ENCODE data around the gene GVQW3. TPM values are rescaled to one million over a fixed set of nuclear protein-coding genes. Genes with fewer than 3 reads are reported as not detected.

Gene GVQW3
- polyA plus RNA-seq, 4 donors, result 0.82 to 5.4 TPM; not detected in 2

DNA sequence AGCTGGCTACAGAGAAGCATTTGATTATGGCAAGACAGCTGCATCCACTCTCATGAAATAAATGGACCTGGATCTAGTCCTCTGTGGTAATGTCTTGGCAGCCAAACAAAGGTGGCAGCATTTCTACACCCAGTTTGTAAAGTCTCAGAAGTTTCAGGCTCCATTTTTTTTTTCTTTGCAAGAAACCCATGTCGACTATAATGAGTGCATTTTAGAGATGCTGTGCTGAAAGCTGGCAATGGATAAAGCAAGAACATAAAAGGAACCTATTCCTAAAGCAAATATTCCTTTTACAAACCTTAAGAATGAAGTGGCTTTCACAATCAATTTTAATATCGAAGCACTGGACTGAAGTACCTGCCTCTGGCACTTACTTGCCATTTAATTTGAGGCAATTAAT, 33.7 kb upstream of the GVQW3 start:
- peaks cover 0 to 5% (median 3%) of the 10 kb centered on the region in 3 donors for H3K36me3 ChIP-seq (ENCODE audit: control insufficient read depth in 3 of 3, insufficient read depth in 2 of 3, low read depth in 1 of 3, low read length in 3 of 3)
- no peaks in the 10 kb centered on the region for H3K9me3 ChIP-seq (ENCODE audit: control insufficient read depth in 2 of 2, insufficient read depth in 1 of 2, low read depth in 1 of 2, low read length in 1 of 2)
- H3K27ac ChIP-seq (ENCODE audit: low read depth in 1 of 3, low read length in 2 of 3), result no peak overlapping the region
- H3K27me3 ChIP-seq (ENCODE audit: control insufficient read depth in 3 of 3, insufficient read depth in 3 of 3, low read length in 3 of 3), result no peaks in the 10 kb centered on the region
- H3K4me3 ChIP-seq (ENCODE audit: low read depth in 1 of 3, low read length in 3 of 3), result no peak overlapping the region
- peak in 1 of 2 donors; percentile 16 for DNase-seq
- H3K4me1 ChIP-seq (ENCODE audit: control insufficient read depth in 3 of 3, insufficient read depth in 2 of 3, low read depth in 1 of 3, low read length in 2 of 3), result no peaks in the 10 kb centered on the region
- 19 to 49% (median 33%) methylated on average over 2 of the region's 2 CpGs for WGBS, 3 donors
- FAIRE-seq, result no peak

DNA sequence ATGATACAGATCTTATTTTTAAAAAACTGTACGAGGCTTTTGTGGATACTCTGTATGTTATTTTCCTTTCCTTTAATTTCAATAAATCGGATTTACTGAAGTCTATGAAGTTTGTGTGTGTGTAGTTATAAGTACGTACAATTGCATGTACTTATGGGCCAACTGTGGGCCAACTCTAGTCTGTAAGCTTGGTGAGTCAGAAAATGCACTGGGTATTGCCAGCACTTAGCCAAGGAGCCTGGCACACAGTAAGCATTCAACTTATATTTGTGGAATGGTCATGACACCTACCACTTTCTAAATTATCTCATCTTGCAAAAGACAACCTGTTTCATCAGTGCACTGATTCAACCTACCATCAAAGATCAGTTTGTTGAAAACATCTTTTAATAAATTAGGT, 32.8 kb upstream of the GVQW3 start:
- Histone ChIP-seq H3K27me3 (ENCODE audit: control insufficient read depth in 3 of 3, insufficient read depth in 3 of 3, low read length in 3 of 3) (no peaks in the 10 kb centered on the region), H3K4me1 (ENCODE audit: control insufficient read depth in 3 of 3, insufficient read depth in 2 of 3, low read depth in 1 of 3, low read length in 2 of 3) (no peaks in the 10 kb centered on the region), H3K27ac (ENCODE audit: low read depth in 1 of 3, low read length in 2 of 3) (no peak overlapping the region), H3K36me3 (ENCODE audit: control insufficient read depth in 3 of 3, insufficient read depth in 2 of 3, low read depth in 1 of 3, low read length in 3 of 3) (peaks cover 0 to 7% (median 3%) of the 10 kb centered on the region in 3 donors), H3K4me3 (ENCODE audit: low read depth in 1 of 3, low read length in 3 of 3) (no peak overlapping the region), H3K9me3 (ENCODE audit: control insufficient read depth in 2 of 2, insufficient read depth in 1 of 2, low read depth in 1 of 2, low read length in 1 of 2) (no peaks in the 10 kb centered on the region)
- DNase-seq, result no peak
- FAIRE-seq, result no peak
- 84 to 94% (median 93%) methylated on average over 3 of the region's 3 CpGs for WGBS, 3 donors

DNA sequence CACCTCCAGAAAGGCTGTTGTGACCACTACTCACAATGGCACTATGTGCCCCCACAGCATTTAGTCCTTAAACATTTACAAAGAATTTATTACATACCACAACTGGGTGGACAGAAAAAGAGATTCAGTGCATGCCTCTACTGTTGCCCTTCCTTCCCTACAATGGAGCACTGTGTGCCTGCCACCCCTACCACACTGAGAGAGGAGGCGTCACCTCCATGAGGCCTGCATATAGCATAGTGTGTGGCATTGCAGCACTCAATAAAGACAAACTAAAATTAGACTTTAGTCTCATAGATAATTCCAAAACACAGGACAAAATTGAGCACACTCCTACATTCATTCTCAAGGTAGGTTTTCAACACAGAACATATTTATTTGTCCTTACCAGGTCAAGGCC, 26.0 kb upstream of the GVQW3 start:
- no peak for FAIRE-seq
- Histone ChIP-seq H3K4me1 (ENCODE audit: control insufficient read depth in 3 of 3, insufficient read depth in 2 of 3, low read depth in 1 of 3, low read length in 2 of 3) (no peaks in the 10 kb centered on the region), H3K4me3 (ENCODE audit: low read depth in 1 of 3, low read length in 3 of 3) (no peak overlapping the region), H3K27ac (ENCODE audit: low read depth in 1 of 3, low read length in 2 of 3) (no peak overlapping the region), H3K9me3 (ENCODE audit: control insufficient read depth in 2 of 2, insufficient read depth in 1 of 2, low read depth in 1 of 2, low read length in 1 of 2) (peaks cover 0 to 20% of the 10 kb centered on the region in 2 donors), H3K27me3 (ENCODE audit: control insufficient read depth in 3 of 3, insufficient read depth in 3 of 3, low read length in 3 of 3) (no peaks in the 10 kb centered on the region), H3K36me3 (ENCODE audit: control insufficient read depth in 3 of 3, insufficient read depth in 2 of 3, low read depth in 1 of 3, low read length in 3 of 3) (peaks cover 5 to 23% (median 13%) of the 10 kb centered on the region in 3 donors)
- 97 to 100% (median 100%) methylated on average over 1 of the region's 1 CpG for WGBS, 3 donors
- DNase-seq, result no peak

DNA sequence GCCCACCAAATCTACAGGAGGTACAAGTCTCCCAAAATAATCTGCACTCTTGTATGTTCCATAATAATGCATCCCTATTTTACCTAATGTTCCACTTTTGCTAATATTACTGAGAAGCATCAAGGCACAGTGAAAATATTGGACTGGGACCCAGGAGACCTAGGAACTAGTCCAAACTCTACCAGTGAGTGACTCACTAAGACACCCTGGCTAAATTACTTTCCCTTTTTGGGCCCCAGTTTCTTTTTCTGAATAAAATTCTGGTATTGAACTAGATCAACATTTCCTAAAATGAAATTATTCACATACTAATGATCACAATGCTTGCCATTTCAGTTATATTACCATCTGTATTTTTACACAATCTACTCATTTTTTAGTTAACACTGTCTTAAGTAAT, 19.7 kb upstream of the GVQW3 start:
- Histone ChIP-seq H3K4me3 (ENCODE audit: low read depth in 1 of 3, low read length in 3 of 3) (no peak overlapping the region), H3K27ac (ENCODE audit: low read depth in 1 of 3, low read length in 2 of 3) (no peak overlapping the region), H3K9me3 (ENCODE audit: control insufficient read depth in 2 of 2, insufficient read depth in 1 of 2, low read depth in 1 of 2, low read length in 1 of 2) (no peaks in the 10 kb centered on the region), H3K27me3 (ENCODE audit: control insufficient read depth in 3 of 3, insufficient read depth in 3 of 3, low read length in 3 of 3) (no peaks in the 10 kb centered on the region), H3K36me3 (ENCODE audit: control insufficient read depth in 3 of 3, insufficient read depth in 2 of 3, low read depth in 1 of 3, low read length in 3 of 3) (peaks cover 0 to 15% (median 3%) of the 10 kb centered on the region in 3 donors), H3K4me1 (ENCODE audit: control insufficient read depth in 3 of 3, insufficient read depth in 2 of 3, low read depth in 1 of 3, low read length in 2 of 3) (no peaks in the 10 kb centered on the region)
- FAIRE-seq (no peak), DNase-seq (no peak)

DNA sequence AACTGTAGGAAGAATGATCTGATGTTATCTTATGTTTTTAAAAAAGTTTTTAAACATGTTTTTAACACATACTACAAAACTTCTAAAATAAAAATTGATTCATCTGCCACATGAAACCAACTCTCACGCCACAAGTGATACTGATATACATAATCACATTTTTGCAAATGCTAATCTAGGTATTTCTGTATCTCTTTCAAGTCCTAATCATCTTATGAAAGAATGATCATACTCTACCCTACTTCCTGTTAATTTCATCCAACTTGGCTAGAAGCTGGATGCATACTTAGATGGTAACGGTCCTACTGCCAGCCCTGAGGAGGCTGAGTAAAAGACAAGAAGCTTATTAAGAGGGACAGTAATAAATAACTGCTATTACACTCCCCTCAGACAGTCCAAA, 19.3 kb upstream of the GVQW3 start:
- DNase-seq, result no peak
- no peak overlapping the region for H3K27ac ChIP-seq (ENCODE audit: low read depth in 1 of 3, low read length in 2 of 3)
- no peaks in the 10 kb centered on the region for H3K4me1 ChIP-seq (ENCODE audit: control insufficient read depth in 3 of 3, insufficient read depth in 2 of 3, low read depth in 1 of 3, low read length in 2 of 3)
- peaks cover 0 to 15% (median 3%) of the 10 kb centered on the region in 3 donors for H3K36me3 ChIP-seq (ENCODE audit: control insufficient read depth in 3 of 3, insufficient read depth in 2 of 3, low read depth in 1 of 3, low read length in 3 of 3)
- H3K27me3 ChIP-seq (ENCODE audit: control insufficient read depth in 3 of 3, insufficient read depth in 3 of 3, low read length in 3 of 3), result no peaks in the 10 kb centered on the region
- H3K4me3 ChIP-seq (ENCODE audit: low read depth in 1 of 3, low read length in 3 of 3), result no peak overlapping the region
- H3K9me3 ChIP-seq (ENCODE audit: control insufficient read depth in 2 of 2, insufficient read depth in 1 of 2, low read depth in 1 of 2, low read length in 1 of 2), result no peaks in the 10 kb centered on the region
- no peak for FAIRE-seq
- 75 to 88% (median 83%) methylated on average over 2 of the region's 2 CpGs for WGBS, 3 donors

DNA sequence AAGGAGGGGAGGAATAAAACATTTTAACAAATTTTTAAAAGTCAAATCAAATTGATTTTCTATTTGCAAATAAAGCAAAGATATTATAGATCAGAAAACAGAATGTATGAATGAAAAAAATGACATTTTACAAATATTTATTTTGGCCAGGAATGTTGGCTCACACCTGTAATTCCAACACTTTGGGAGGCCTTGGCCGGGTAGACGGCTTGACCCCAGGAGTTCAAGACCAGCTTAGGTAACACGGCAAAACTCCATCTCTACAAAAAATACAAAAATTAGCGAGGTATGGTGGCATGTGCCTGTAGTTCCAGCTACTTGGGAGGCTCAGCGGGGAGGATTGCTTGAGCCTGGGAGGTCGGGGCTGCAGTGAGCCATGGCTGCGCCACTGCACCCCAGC, 18.4 kb upstream of the GVQW3 start:
- H3K4me3 ChIP-seq (ENCODE audit: low read depth in 1 of 3, low read length in 3 of 3), result no peak overlapping the region
- no peaks in the 10 kb centered on the region for H3K27me3 ChIP-seq (ENCODE audit: control insufficient read depth in 3 of 3, insufficient read depth in 3 of 3, low read length in 3 of 3)
- no peaks in the 10 kb centered on the region for H3K4me1 ChIP-seq (ENCODE audit: control insufficient read depth in 3 of 3, insufficient read depth in 2 of 3, low read depth in 1 of 3, low read length in 2 of 3)
- 94 to 96% (median 95%) methylated on average over 7 of the region's 7 CpGs for WGBS, 3 donors
- H3K27ac ChIP-seq (ENCODE audit: low read depth in 1 of 3, low read length in 2 of 3), result no peak overlapping the region
- peaks cover 0 to 15% (median 3%) of the 10 kb centered on the region in 3 donors for H3K36me3 ChIP-seq (ENCODE audit: control insufficient read depth in 3 of 3, insufficient read depth in 2 of 3, low read depth in 1 of 3, low read length in 3 of 3)
- FAIRE-seq (no peak), DNase-seq (no peak)
- H3K9me3 ChIP-seq (ENCODE audit: control insufficient read depth in 2 of 2, insufficient read depth in 1 of 2, low read depth in 1 of 2, low read length in 1 of 2), result no peaks in the 10 kb centered on the region

DNA sequence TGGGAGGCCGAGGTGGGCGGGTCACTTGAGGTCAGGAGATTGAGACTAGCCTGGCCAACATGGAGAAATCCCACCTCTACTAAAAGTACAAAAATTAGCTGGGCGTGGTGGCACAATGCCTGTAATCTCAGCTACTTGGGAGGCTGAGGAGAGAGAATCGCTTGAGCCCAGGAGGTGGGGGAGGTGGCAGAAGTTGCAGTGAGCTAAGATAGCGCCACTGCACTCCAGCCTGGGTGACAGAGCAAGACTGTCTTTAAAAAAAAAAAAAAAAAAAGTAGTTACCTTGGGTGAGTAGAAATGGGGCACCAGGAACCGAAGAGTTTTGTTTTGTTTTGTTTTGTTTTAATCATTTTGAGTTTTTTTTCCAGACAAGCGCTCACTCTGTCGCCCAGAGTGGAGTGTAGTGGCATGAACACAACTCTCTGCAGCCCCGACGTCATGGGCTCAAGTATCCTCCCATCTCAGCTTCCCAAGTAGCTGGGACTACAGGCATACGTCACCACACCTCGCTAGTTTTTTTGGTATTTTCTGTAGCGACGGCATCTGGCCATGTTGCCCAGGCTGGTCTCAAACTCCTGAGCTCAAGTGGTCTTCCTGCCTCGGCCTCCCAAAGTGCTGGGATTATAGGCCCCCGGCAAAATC, 16.0 kb upstream of the GVQW3 start:
- Histone ChIP-seq H3K9me3 (ENCODE audit: control insufficient read depth in 2 of 2, insufficient read depth in 1 of 2, low read depth in 1 of 2, low read length in 1 of 2) (no peaks in the 10 kb centered on the region), H3K36me3 (ENCODE audit: control insufficient read depth in 3 of 3, insufficient read depth in 2 of 3, low read depth in 1 of 3, low read length in 3 of 3) (peaks cover 0 to 9% (median 0%) of the 10 kb centered on the region in 3 donors), H3K4me1 (ENCODE audit: control insufficient read depth in 3 of 3, insufficient read depth in 2 of 3, low read depth in 1 of 3, low read length in 2 of 3) (peaks cover 0 to 3% (median 0%) of the 10 kb centered on the region in 3 donors), H3K27ac (ENCODE audit: low read depth in 1 of 3, low read length in 2 of 3) (no peak overlapping the region), H3K27me3 (ENCODE audit: control insufficient read depth in 3 of 3, insufficient read depth in 3 of 3, low read length in 3 of 3) (no peaks in the 10 kb centered on the region), H3K4me3 (ENCODE audit: low read depth in 1 of 3, low read length in 3 of 3) (no peak overlapping the region)
- DNase-seq (no peak), FAIRE-seq (no peak)
- 92 to 94% (median 94%) methylated on average over 16 of the region's 16 CpGs for WGBS, 3 donors

DNA sequence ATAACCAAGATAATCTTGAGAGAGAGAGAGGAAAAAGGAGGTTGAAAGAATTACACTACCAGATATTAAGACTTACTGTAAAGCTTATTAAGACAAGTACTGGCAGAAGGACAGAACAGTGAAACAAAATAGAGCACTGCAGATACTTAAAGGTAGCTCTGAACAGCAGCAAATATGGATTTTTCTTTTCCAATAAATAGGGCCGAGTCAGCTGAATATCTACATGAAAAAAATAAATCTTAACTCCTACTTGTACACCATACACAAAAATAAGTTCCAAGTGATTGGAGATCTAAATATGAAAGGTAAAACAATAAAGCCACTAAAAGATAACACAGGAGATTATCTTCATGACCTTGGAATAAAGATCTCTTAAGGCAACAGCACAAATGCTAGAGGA, 12.6 kb upstream of the GVQW3 start:
- 12 to 69% (median 36%) methylated on average over 1 of the region's 1 CpG for WGBS, 3 donors

DNA sequence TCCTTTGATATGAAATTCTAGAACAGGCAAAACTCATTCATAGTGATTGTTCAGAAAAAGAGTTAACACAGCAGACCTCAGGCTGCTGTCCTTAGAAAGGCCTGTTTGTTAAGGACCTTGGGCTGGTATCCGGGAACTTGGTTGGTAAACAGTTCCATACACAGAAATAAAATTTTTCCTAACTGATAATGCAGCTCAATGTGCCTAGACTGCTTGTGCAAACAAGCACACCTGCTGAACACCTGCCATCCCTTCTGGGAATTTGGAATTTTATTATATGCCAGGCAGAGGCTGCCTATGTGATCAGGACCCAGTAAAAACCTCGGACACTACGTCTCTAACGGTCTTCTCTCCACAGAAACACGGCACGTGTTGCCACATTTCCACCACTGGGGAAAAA, 11.7 kb upstream of the GVQW3 start:
- peaks cover 0 to 3% (median 0%) of the 10 kb centered on the region in 3 donors for H3K36me3 ChIP-seq (ENCODE audit: control insufficient read depth in 3 of 3, insufficient read depth in 2 of 3, low read depth in 1 of 3, low read length in 3 of 3)
- 19 to 74% (median 35%) methylated on average over 6 of the region's 6 CpGs for WGBS, 3 donors
- no peak for FAIRE-seq
- H3K4me3 ChIP-seq (ENCODE audit: low read depth in 1 of 3, low read length in 3 of 3), result no peak overlapping the region
- peaks cover 0 to 3% (median 0%) of the 10 kb centered on the region in 3 donors for H3K4me1 ChIP-seq (ENCODE audit: control insufficient read depth in 3 of 3, insufficient read depth in 2 of 3, low read depth in 1 of 3, low read length in 2 of 3)
- H3K9me3 ChIP-seq (ENCODE audit: control insufficient read depth in 2 of 2, insufficient read depth in 1 of 2, low read depth in 1 of 2, low read length in 1 of 2), result no peaks in the 10 kb centered on the region
- no peak overlapping the region for H3K27ac ChIP-seq (ENCODE audit: low read depth in 1 of 3, low read length in 2 of 3)
- peak in 1 of 2 donors; percentile 36 for DNase-seq
- H3K27me3 ChIP-seq (ENCODE audit: control insufficient read depth in 3 of 3, insufficient read depth in 3 of 3, low read length in 3 of 3), result no peaks in the 10 kb centered on the region

More for the DNA sequence above, 12.6 kb upstream of the GVQW3 start:
- H3K4me1 ChIP-seq (ENCODE audit: control insufficient read depth in 3 of 3, insufficient read depth in 2 of 3, low read depth in 1 of 3, low read length in 2 of 3), result peaks cover 0 to 3% (median 0%) of the 10 kb centered on the region in 3 donors
- no peak overlapping the region for H3K27ac ChIP-seq (ENCODE audit: low read depth in 1 of 3, low read length in 2 of 3)
- H3K36me3 ChIP-seq (ENCODE audit: control insufficient read depth in 3 of 3, insufficient read depth in 2 of 3, low read depth in 1 of 3, low read length in 3 of 3), result peaks cover 0 to 6% (median 0%) of the 10 kb centered on the region in 3 donors
- H3K9me3 ChIP-seq (ENCODE audit: control insufficient read depth in 2 of 2, insufficient read depth in 1 of 2, low read depth in 1 of 2, low read length in 1 of 2), result no peaks in the 10 kb centered on the region
- H3K4me3 ChIP-seq (ENCODE audit: low read depth in 1 of 3, low read length in 3 of 3), result no peak overlapping the region
- FAIRE-seq (no peak), DNase-seq (no peak)
- no peaks in the 10 kb centered on the region for H3K27me3 ChIP-seq (ENCODE audit: control insufficient read depth in 3 of 3, insufficient read depth in 3 of 3, low read length in 3 of 3)

All from small intestine (tissue), 7 donors.